Ectodermal cell (in vitro differentiated cells): ENCODE results near the gene TADA3.

Experiments used
- H3K27ac ChIP-seq: 2 replicates; pipeline ENCODE4 v1.7.0; 2013; ENCODE audit warnings: mild to moderate bottlenecking, low read depth, low read length; ENCODE audit not compliant: insufficient read depth, poor library complexity, severe bottlenecking
- H3K27me3 ChIP-seq: 2 replicates; pipeline ENCODE4 v1.7.0; 2013; ENCODE audit warnings: mild to moderate bottlenecking, low read length; ENCODE audit not compliant: insufficient read depth, control insufficient read depth, poor library complexity, severe bottlenecking
- H3K36me3 ChIP-seq: one replicate; pipeline ENCODE4 v1.7.0; 2013; ENCODE audit warnings: low read length; ENCODE audit not compliant: control insufficient read depth, insufficient read depth
- H3K4me1 ChIP-seq: one replicate; pipeline ENCODE4 v1.7.0; 2013; ENCODE audit warnings: low read length; ENCODE audit not compliant: control insufficient read depth, insufficient read depth
- H3K4me3 ChIP-seq: 2 replicates; pipeline ENCODE4 v1.7.0; 2013; ENCODE audit warnings: low read depth, low read length, control low read depth; ENCODE audit not compliant: insufficient read depth
- H3K9me3 ChIP-seq: 2 replicates; pipeline ENCODE4 v1.7.0; 2013; ENCODE audit warnings: mild to moderate bottlenecking, low read length, moderate library complexity; ENCODE audit not compliant: control insufficient read depth
- WGBS, 2 experiments: methylation state at CpG; one replicate each; pipeline ENCODE4 v1.1.7; 2013; ENCODE audit warnings: missing lambda C conversion rate in 2 of 2; 5-methylcytosine and 5-hydroxymethylcytosine counted together

Gene TADA3

GRCh38 chr3:9785602-9786001, 6.7 kb downstream of the TADA3 start:
- 93 to 97% methylated on average over 7 of the region's 7 CpGs for WGBS, 2 experiments
- Histone ChIP-seq H3K9me3 (no peaks in the 10 kb centered on the region), H3K27me3 (no peaks in the 10 kb centered on the region), H3K4me3 (no peak overlapping the region), H3K36me3 (peaks cover 35% of the 10 kb centered on the region), H3K4me1 (no peaks in the 10 kb centered on the region), H3K27ac (no peak overlapping the region)

DNA sequence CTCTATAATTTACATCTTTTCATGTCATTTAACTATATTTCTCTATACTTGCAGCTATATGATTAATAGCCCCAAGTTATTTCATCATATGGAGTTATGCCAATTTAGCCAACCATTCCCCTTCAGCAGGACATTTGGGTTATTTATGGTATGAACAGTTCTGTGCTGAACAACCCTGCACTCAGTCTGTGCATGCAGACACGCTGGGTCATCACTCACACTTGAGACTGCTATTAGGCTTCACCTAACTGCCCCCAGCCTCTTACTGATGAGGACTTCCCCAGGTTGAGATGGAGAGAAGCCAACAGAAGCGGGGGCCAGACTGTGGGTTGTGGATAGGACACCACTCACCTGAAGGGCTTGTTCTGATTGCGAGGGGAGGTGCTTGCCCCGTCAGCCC, 7.3 kb downstream of the TADA3 start:
- Histone ChIP-seq H3K36me3 (peaks cover 32% of the 10 kb centered on the region), H3K4me1 (no peaks in the 10 kb centered on the region), H3K27ac (no peak overlapping the region), H3K27me3 (no peaks in the 10 kb centered on the region), H3K9me3 (no peaks in the 10 kb centered on the region), H3K4me3 (no peak overlapping the region)
- 95 to 96% methylated on average over 4 of the region's 4 CpGs for WGBS, 2 experiments

DNA sequence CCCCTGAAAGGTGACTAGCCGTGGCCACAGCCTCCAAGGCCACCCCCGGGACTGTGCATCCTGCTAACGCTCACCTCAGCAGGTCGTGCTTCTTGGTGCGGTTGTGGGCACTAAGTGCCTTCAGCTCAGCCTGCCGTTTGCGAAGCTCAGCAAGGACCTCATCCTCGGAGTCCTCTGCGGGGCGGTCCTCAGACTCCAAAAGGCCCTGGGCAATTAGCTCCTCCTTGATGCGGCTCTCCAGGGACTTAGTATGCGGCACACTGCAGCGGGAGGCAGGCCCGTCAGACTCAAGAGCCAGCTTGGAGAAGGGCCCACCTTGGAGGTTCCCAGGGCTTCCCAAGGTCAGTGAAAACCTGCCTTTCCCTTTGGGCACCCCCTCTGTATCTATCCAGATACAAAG, 8.3 kb downstream of the TADA3 start:
- no peak overlapping the region for H3K4me3 ChIP-seq
- H3K36me3 ChIP-seq, result peaks cover 24% of the 10 kb centered on the region
- H3K4me1 ChIP-seq, result no peaks in the 10 kb centered on the region
- no peaks in the 10 kb centered on the region for H3K27me3 ChIP-seq
- no peak overlapping the region for H3K27ac ChIP-seq
- 97% methylated on average over 14 of the region's 14 CpGs for WGBS, 2 experiments
- no peaks in the 10 kb centered on the region for H3K9me3 ChIP-seq

DNA sequence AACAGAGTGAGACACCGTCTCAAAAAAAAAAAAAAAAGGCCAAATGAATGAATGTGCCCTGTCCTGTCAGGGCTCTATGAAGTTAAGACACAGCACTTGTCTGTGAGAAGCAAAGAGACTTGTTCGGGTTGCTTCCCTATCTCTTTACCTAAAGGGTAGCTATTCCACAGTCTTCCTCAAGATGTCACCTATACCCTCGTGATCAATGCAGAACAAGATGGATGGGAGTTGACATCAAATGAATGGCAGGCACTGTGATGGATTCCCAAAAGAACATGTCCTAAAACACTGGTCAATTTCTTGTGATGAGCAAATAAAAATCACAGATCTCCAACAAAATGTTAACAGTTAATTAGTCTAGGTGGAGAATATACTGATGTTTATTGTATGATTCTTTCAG, 9.5 kb downstream of the TADA3 start:
- H3K27me3 ChIP-seq, result no peaks in the 10 kb centered on the region
- no peak overlapping the region for H3K27ac ChIP-seq
- peaks cover 24% of the 10 kb centered on the region for H3K36me3 ChIP-seq
- no peak overlapping the region for H3K4me3 ChIP-seq
- H3K9me3 ChIP-seq, result no peaks in the 10 kb centered on the region
- H3K4me1 ChIP-seq, result no peaks in the 10 kb centered on the region
- WGBS, 2 experiments, result 71 to 78% methylated on average over 3 of the region's 3 CpGs

DNA sequence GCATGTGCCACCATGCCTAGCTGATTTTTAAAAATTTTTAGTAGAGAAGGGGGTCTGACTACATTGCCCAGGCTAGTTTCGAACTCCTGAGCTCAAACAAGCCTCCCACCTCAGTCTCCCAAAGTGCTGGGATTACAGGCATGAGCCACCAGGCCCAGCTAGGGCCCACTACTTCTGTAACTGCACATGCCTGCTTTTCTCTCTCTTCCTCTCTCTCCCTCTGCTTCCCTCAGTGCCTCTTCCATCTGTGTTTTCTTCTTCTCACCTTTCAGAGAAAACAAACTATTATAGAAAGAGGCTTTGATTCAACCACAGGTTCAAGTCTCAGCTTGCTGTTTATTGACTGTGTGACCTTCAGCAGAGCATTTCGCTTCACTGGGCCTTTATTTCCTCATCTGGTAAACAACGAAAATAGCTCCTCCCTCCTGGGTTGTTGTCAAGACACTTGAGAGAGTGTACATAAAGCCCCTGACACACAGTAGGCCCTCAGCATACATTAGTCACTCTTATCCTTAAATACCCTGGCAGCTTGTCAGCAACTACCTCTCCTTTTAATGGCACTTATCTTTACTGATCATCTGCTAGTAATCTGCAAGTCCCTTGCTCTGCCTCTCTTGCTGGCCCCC, 10.2 kb downstream of the TADA3 start:
- Histone ChIP-seq H3K27ac (no peak overlapping the region), H3K4me1 (no peaks in the 10 kb centered on the region), H3K36me3 (peaks cover 23% of the 10 kb centered on the region), H3K27me3 (no peaks in the 10 kb centered on the region), H3K4me3 (no peak overlapping the region), H3K9me3 (no peaks in the 10 kb centered on the region)
- 97 to 98% methylated on average over 3 of the region's 3 CpGs for WGBS, 2 experiments

- no peaks in the 10 kb centered on the region for H3K9me3 ChIP-seq
- no peaks in the 10 kb centered on the region for H3K4me1 ChIP-seq
- no peaks in the 10 kb centered on the region for H3K27me3 ChIP-seq
- H3K36me3 ChIP-seq, result peaks cover 18% of the 10 kb centered on the region
- 92 to 95% methylated on average over 1 of the region's 1 CpG for WGBS, 2 experiments
- no peak overlapping the region for H3K27ac ChIP-seq
- no peak overlapping the region for H3K4me3 ChIP-seq
These were observed 10.7 kb downstream of the TADA3 start for GRCh38 chr3:9781551-9781950.

GRCh38 chr3:9780910-9781309, 11.4 kb downstream of the TADA3 start:
- 89 to 91% methylated on average over 3 to 4 of the region's 4 CpGs for WGBS, 2 experiments

GRCh38 chr3:9780458-9780812, 11.8 kb downstream of the TADA3 start:
- WGBS, 2 experiments, result 95 to 96% methylated on average over 10 of the region's 10 CpGs
- H3K4me1 ChIP-seq, result no peaks in the 10 kb centered on the region
- no peak overlapping the region for H3K27ac ChIP-seq
- peaks cover 14% of the 10 kb centered on the region for H3K36me3 ChIP-seq
- no peaks in the 10 kb centered on the region for H3K27me3 ChIP-seq
- H3K4me3 ChIP-seq, result no peak overlapping the region
- no peaks in the 10 kb centered on the region for H3K9me3 ChIP-seq

More at GRCh38 chr3:9780910-9781309, 11.4 kb downstream of the TADA3 start:
- Histone ChIP-seq H3K27me3 (no peaks in the 10 kb centered on the region), H3K4me3 (no peak overlapping the region), H3K27ac (no peak overlapping the region), H3K36me3 (peaks cover 14% of the 10 kb centered on the region), H3K9me3 (no peaks in the 10 kb centered on the region), H3K4me1 (no peaks in the 10 kb centered on the region)

DNA sequence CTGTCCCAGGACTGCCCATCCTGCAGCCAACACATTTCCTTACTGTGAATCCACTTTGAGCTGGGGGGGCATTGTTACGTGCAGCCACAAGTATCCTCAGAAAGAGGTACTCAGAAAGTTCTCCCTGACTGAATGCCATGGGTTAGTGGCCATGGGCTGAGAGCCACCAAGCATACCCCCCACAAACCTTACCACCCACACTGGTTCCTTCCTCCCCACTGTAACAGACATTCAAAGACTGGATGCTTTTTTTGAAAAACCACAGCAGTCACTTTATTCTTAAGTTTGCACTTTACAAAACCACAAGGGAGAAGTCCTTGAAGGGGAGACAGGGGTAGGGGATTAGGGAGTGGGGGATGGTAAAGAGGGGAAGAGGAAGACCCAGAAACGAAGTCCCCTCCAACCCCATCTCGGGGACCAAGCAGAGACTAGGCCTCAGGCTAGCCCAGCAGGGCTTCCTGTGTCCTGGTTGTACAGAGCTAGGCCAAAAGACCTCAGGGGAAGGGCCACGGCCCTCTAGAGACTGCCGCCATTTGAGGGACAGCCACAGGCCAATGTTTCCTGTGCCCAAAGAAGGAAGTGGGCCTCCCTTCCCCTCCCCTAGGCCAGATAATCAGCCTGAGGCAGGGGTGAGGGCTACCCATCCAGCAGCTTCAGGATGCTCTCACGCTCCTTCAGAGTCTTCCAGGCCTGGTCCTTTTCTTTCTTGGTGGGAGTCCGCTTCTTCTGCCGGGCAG, 12.4 kb downstream of the TADA3 start:
- no peak overlapping the region for H3K27ac ChIP-seq
- no peak overlapping the region for H3K4me3 ChIP-seq
- WGBS, 2 experiments, result 93% methylated on average over 8 of the region's 8 CpGs
- H3K36me3 ChIP-seq, result peaks cover 9% of the 10 kb centered on the region
- no peaks in the 10 kb centered on the region for H3K27me3 ChIP-seq
- H3K4me1 ChIP-seq, result no peaks in the 10 kb centered on the region
- H3K9me3 ChIP-seq, result no peaks in the 10 kb centered on the region

DNA sequence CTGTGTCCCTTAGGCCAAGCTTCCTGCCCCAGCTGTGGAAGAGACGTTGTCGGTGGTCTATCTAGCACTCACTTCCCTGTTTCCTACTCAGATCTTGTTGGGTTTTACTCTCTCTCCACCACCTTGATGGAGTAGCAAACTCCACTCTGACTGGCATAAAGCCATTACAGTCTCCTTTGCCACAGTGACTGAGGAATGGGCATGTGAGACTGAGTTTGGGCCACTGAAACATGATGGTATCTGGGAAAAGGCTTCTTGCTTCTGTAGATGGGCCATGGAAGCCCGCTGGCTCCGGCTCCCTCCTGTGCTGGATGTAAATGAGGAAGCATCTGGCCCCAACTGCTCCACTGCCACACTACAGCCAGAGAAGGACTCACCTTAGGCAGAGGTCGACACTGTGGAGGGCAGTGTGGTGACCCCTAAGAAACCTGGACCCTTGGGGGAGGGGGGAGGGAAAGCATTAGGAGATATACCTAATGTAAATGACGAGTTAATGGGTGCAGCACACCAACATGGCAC, 13.1 kb downstream of the TADA3 start:
- Histone ChIP-seq H3K36me3 (peaks cover 6% of the 10 kb centered on the region), H3K27me3 (no peaks in the 10 kb centered on the region), H3K4me1 (no peaks in the 10 kb centered on the region), H3K9me3 (no peaks in the 10 kb centered on the region), H3K4me3 (no peak overlapping the region), H3K27ac (no peak overlapping the region)
- WGBS, 2 experiments, result 87 to 93% methylated on average over 5 to 6 of the region's 6 CpGs
